ENCODE results near the gene LNP1. TPM values are rescaled to one million over a fixed set of nuclear protein-coding genes. Genes with fewer than 3 reads are reported as not detected.

LNP1 gene
- total and polyA plus RNA-seq, 2 donors (not counting 3 experiments of a cell fraction or from before 2014, with no cell fraction given) = 0.80 TPM

DNA sequence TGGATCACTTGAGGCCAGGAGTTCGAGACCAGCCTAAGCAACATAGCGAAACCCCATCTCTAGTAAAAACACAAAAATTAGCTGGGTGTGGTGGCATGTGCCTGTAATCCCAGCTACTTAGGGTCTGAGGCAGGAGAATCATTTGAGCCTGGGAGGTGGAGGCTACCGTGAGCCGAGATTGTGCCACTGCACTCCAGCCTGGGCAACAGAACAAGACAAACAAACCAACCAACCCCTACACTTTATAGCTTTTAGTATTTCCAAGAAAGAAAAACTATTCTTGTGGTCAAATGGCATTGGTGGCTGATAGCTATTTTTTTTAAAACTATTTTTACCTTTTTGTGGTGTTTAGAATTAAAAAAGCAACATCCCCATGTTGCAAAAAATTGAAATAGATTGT is 98.3 kb downstream of the LNP1 start:
- dilution Hi-C loops (cut with MboI; ENCODE audit: extremely low pct_ligation_motif_present, low sequenced_read_pairs) = no loop called here
- H3K79me2 ChIP-seq (ENCODE audit: control insufficient read depth, insufficient read depth, low read length) = no peaks in the 10 kb centered on the region
- H2AFZ ChIP-seq (ENCODE audit: low read depth, low read length) = no peak overlapping the region
- no peaks in the 10 kb centered on the region for H4K20me1 ChIP-seq (replicated peaks; ENCODE audit: control insufficient read depth, extremely low read depth, insufficient read depth, low read length)
- BruUV-seq (replicated peaks) = no TSS peak
- peaks cover 0 to under 1% of the 10 kb centered on the region in 2 experiments for H3K27me3 ChIP-seq (ENCODE audit: control insufficient read depth in 2 of 2, insufficient read depth in 2 of 2, low read length in 2 of 2)
- H3K36me3 ChIP-seq (ENCODE audit: control insufficient read depth in 2 of 2, extremely low read depth in 1 of 2, insufficient read depth in 2 of 2, low read length in 2 of 2) = no peaks in the 10 kb centered on the region
- DNase-seq (ENCODE audit: low read depth, low spot score) (no peak), FAIRE-seq (no peak)
- H3K9me3 ChIP-seq (replicated peaks; ENCODE audit: control insufficient read depth, insufficient read depth, low read length) = no peaks in the 10 kb centered on the region
- TF ChIP-seq, protein P1, sequence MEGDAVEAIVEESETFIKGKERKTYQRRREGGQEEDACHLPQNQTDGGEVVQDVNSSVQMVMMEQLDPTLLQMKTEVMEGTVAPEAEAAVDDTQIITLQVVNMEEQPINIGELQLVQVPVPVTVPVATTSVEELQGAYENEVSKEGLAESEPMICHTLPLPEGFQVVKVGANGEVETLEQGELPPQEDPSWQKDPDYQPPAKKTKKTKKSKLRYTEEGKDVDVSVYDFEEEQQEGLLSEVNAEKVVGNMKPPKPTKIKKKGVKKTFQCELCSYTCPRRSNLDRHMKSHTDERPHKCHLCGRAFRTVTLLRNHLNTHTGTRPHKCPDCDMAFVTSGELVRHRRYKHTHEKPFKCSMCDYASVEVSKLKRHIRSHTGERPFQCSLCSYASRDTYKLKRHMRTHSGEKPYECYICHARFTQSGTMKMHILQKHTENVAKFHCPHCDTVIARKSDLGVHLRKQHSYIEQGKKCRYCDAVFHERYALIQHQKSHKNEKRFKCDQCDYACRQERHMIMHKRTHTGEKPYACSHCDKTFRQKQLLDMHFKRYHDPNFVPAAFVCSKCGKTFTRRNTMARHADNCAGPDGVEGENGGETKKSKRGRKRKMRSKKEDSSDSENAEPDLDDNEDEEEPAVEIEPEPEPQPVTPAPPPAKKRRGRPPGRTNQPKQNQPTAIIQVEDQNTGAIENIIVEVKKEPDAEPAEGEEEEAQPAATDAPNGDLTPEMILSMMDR (IDR thresholded peaks at IDR 0.05; ENCODE audit: extremely low read depth in 1 of 2, insufficient read depth in 1 of 2, low read depth in 1 of 2, low read length in 2 of 2) = no peak
- TF ChIP-seq POLR2A (IDR thresholded peaks at IDR 0.05; ENCODE audit: low read depth, low read length) (no peak), JUN (IDR thresholded peaks at IDR 0.05; ENCODE audit: borderline replicate concordance, insufficient read depth, insufficient read length, low read depth) (no peak), MYC (IDR thresholded peaks at IDR 0.05; ENCODE audit: low read depth, low read length) (no peak), FOS (IDR thresholded peaks at IDR 0.05; ENCODE audit: borderline replicate concordance, insufficient read depth, low read length) (no peak), GATA2 (IDR thresholded peaks at IDR 0.05; ENCODE audit: insufficient read depth, insufficient read length, low read depth, low read length) (no peak), EZH2 (IDR thresholded peaks at IDR 0.05; ENCODE audit: borderline replicate concordance, low read depth, low read length, severe bottlenecking) (no peak), POLR2AphosphoS5 (IDR thresholded peaks at IDR 0.05; ENCODE audit: insufficient read depth, low read depth, low read length) (no peak)
- TF ChIP-seq, protein P2, sequence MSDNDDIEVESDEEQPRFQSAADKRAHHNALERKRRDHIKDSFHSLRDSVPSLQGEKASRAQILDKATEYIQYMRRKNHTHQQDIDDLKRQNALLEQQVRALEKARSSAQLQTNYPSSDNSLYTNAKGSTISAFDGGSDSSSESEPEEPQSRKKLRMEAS (IDR thresholded peaks at IDR 0.05; ENCODE audit: insufficient read depth, insufficient read length) = no peak
- CTCF ChIA-PET = no interaction called here
- no peaks in the 10 kb centered on the region for H3K9me1 ChIP-seq (replicated peaks; ENCODE audit: control insufficient read depth, extremely low read depth, insufficient read depth, low read length)
- H3K27ac ChIP-seq (ENCODE audit: insufficient read depth, low read depth, low read length) = no peak overlapping the region
- no peak overlapping the region for H3K4me3 ChIP-seq (replicated peaks in 1 of 3; ENCODE audit: insufficient read depth in 1 of 3, low read depth in 1 of 3, low read length in 3 of 3)
- H3K4me2 ChIP-seq (ENCODE audit: insufficient read depth, low read length) = no peak overlapping the region
- no peak overlapping the region for H3K9ac ChIP-seq (replicated peaks; ENCODE audit: extremely low read depth, insufficient read depth, low read length)
- intact Hi-C loops (cut with micrococcal nuclease) = loop anchor here (10.0 kb wide), 1 partner anchor 205 kb away; the partner anchor contains the start of gene TFG
- H3K4me1 ChIP-seq (ENCODE audit: control insufficient read depth, extremely low read depth, insufficient read depth, low read length) = no peaks in the 10 kb centered on the region
- POLR2A ChIA-PET = no interaction called here

Data from endothelial cell of umbilical vein (primary cell).